NCI-H2196 (cell line): Measurements from ENCODE around the gene SMIM36.
"Not testable (repeated sequence)": the region's sequence is repeated elsewhere in the genome, so short reads cannot be mapped to it uniquely, and the experiment has no call there.

Source experiments
- DNase-seq: peaks from one replicate; lab custom pipeline; 2025; ENCODE audit not compliant: unreplicated experiment; lab: John Stamatoyannopoulos, UW

Gene SMIM36

GRCh38 chr17:55416470-55417052, 94.7 kb downstream of the SMIM36 start:
- DNase-seq, result no peak

GRCh38 chr17:55416000-55416399, 95.3 kb downstream of the SMIM36 start:
- DNase-seq, result no peak

- no peak for DNase-seq
Observed at GRCh38 chr17:55414983-55415382, 96.3 kb downstream of the SMIM36 start.

- DNase-seq, result no peak
Observed at GRCh38 chr17:55413825-55414489, 97.3 kb downstream of the SMIM36 start.

GRCh38 chr17:55411463-55411855, 99.8 kb downstream of the SMIM36 start:
- no peak for DNase-seq

- DNase-seq, result no peak
Observed at GRCh38 chr17:55410722-55411462, 100.4 kb downstream of the SMIM36 start.

GRCh38 chr17:55409030-55409800, 102.0 kb downstream of the SMIM36 start:
- no peak for DNase-seq

- no peak for DNase-seq
Observed at GRCh38 chr17:55407641-55408566, 103.3 kb downstream of the SMIM36 start.

GRCh38 chr17:55405600-55405999, 105.7 kb downstream of the SMIM36 start:
- DNase-seq, result no peak

GRCh38 chr17:55404197-55404596, 107.1 kb downstream of the SMIM36 start:
- not testable (repeated sequence) for DNase-seq

- DNase-seq, result no peak
Observed at GRCh38 chr17:55402374-55402773, 108.9 kb downstream of the SMIM36 start.
